Lower lobe of right lung (tissue), 2 donors: ENCODE measurements around the gene LCN15. TPM values are rescaled to one million over a fixed set of nuclear protein-coding genes. Genes with fewer than 3 reads are reported as not detected.

Experiments used
- ATAC-seq, 2 donors: fragments of 200-7000 bp; cut with Tn5 transposase; one replicate each; pipeline ENCODE4 v1.9.1; 2020 to 2022; ENCODE audit warnings: mild to moderate bottlenecking in 2 of 2, moderate library complexity in 2 of 2
- DNase-seq: peaks from one replicate; pipeline ENCODE4 v3.0.0-alpha.2; 2020
- H3K27ac ChIP-seq: fragments of 200-600 bp; one replicate; pipeline ENCODE4 v1.8.0; 2022
- H3K27me3 ChIP-seq: fragments of 200-600 bp; one replicate; pipeline ENCODE4 v1.8.0; 2022; ENCODE audit warnings: low read depth
- H3K36me3 ChIP-seq: fragments of 200-600 bp; one replicate; pipeline ENCODE4 v1.8.0; 2022; ENCODE audit warnings: mild to moderate bottlenecking
- H3K4me1 ChIP-seq: fragments of 200-600 bp; one replicate; pipeline ENCODE4 v1.8.0; 2022
- H3K4me3 ChIP-seq: fragments of 200-600 bp; one replicate; pipeline ENCODE4 v1.8.0; 2022; ENCODE audit warnings: mild to moderate bottlenecking
- H3K9me3 ChIP-seq: fragments of 200-600 bp; one replicate; pipeline ENCODE4 v1.8.0; 2022
- CTCF ChIP-seq: fragments of 200-600 bp; IDR thresholded peaks from one replicate; pipeline ENCODE4 v1.8.0; 2022; ENCODE audit warnings: antibody characterized with exemption, mild to moderate bottlenecking
- intact Hi-C: fragments of 100-400 bp; cut with DNase I; formaldehyde crosslinking; loops from one replicate; pipeline ENCODE4 v1.11.0; 2022
- long read RNA-seq: library from polyadenylated mRNA; unstranded; transcript quantifications from one replicate; pipeline ENCODE4 v2.0.0, GENCODE V29; 2021
- total RNA-seq: library from RNA; stranded (reverse); fragmentation: NEBNext Ultra II Directional; extraction: Animal tissue kit (Norgen Biotek cat#: 25700); gene quantifications from one replicate; pipeline ENCODE4 v1.2.1, GENCODE V29; 2021
- donor health status: DM: no; HTN: yes; CAD: no; lungs with severe emphysema.

Gene LCN15
- not detected for total RNA-seq
- long read RNA-seq, result 0 reads

GRCh38 chr9:136764301-136764891 lies at the start of gene LCN15:
Gene LCN15, minus strand, starts transcription at chr9:136764518. Its CDS starts 30 bp downstream, at chr9:136764488.
- Histone ChIP-seq H3K36me3 (no peaks in the 10 kb centered on the region), H3K27ac (no peak within 1 kb of the TSS), H3K4me1 (no peaks in the 10 kb centered on the region), H3K9me3 (no peaks in the 10 kb centered on the region), H3K4me3 (no peak within 1 kb of the TSS), H3K27me3 (peaks cover 16% of the 10 kb centered on the region)
- ATAC-seq (no peak), DNase-seq (no peak)
- no peak for TF ChIP-seq CTCF
- intact Hi-C loops, result no loop called here

GRCh38 chr9:136808806-136809158 lies 44.5 kb upstream of the LCN15 start:
- ATAC-seq, result no peak
- peaks cover 12% of the 10 kb centered on the region for H3K36me3 ChIP-seq
- peaks cover 34% of the 10 kb centered on the region for H3K4me1 ChIP-seq
- no peak for TF ChIP-seq CTCF
- DNase-seq, result peak; percentile 5
- H3K27ac ChIP-seq, result peak overlapping the region; percentile 92
- H3K4me3 ChIP-seq, result peak overlapping the region; percentile 92
- H3K9me3 ChIP-seq, result no peaks in the 10 kb centered on the region
- intact Hi-C loops, result no loop called here
- H3K27me3 ChIP-seq, result no peaks in the 10 kb centered on the region

GRCh38 chr9:136808075-136808805 lies 43.9 kb upstream of the LCN15 start:
- Histone ChIP-seq H3K4me3 (peak overlapping the region; percentile 92), H3K4me1 (peaks cover 34% of the 10 kb centered on the region), H3K36me3 (peaks cover 12% of the 10 kb centered on the region), H3K27me3 (no peaks in the 10 kb centered on the region), H3K9me3 (no peaks in the 10 kb centered on the region), H3K27ac (peak overlapping the region; percentile 92)
- no peak for TF ChIP-seq CTCF
- ATAC-seq, result peak; percentile 16 to 46
- DNase-seq, result peak; percentile 62
- intact Hi-C loops, result no loop called here

DNA sequence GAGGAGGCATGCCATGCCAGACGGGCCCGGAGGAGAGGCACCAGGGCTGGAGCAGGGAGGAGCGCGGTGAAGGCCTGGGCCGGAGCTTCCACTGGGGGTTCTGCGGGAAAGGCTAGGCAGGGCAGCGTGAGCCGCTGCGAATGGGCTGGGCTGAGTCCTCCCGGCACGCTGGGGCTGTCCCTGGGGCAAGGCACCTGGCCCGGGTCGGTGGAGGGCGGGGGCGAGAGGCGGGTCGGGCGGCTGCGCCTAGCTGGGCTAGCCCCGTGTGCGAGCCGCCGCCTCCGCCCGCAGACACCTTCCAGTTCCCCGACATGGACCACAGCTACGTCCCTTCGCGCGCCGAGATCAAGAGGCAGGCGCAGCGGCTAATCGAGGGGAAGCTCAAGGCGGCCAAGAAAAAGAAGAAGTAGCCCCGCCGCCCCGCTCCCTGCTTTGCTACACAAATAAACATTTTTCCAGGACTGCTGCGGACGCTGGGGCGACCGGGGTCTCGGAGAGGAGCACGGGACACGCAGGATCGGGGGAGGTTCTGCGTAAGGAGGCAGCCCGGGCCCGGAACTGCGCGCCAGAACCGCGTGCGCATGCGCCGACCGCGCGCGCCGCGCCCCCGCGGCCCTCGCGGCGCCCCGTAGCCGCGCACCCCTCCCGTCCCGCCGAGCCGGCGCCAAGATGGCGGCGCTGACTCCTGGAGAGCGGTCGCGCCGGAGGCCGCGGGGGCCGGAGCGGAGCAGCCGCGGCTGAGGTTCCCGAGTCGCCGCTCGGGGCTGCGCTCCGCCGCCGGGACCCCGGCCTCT lies 43.2 kb upstream of the LCN15 start, which contains the start of gene RABL6:
Gene RABL6, plus strand, starts transcription at position 668 of the 794 bp plus-strand sequence. CDS start 249 bp downstream, outside the sequence.
- no peak for TF ChIP-seq CTCF
- intact Hi-C loops, result no loop called here
- H3K4me1 ChIP-seq, result peaks cover 34% of the 10 kb centered on the region
- peak within 1 kb of the TSS; percentile 92 for H3K4me3 ChIP-seq
- H3K36me3 ChIP-seq, result peaks cover 12% of the 10 kb centered on the region
- H3K9me3 ChIP-seq, result no peaks in the 10 kb centered on the region
- DNase-seq, result peak; percentile 83
- H3K27ac ChIP-seq, result peak within 1 kb of the TSS; percentile 92
- H3K27me3 ChIP-seq, result peaks cover under 1% of the 10 kb centered on the region
- peak; percentile 92 to 93 for ATAC-seq

DNA sequence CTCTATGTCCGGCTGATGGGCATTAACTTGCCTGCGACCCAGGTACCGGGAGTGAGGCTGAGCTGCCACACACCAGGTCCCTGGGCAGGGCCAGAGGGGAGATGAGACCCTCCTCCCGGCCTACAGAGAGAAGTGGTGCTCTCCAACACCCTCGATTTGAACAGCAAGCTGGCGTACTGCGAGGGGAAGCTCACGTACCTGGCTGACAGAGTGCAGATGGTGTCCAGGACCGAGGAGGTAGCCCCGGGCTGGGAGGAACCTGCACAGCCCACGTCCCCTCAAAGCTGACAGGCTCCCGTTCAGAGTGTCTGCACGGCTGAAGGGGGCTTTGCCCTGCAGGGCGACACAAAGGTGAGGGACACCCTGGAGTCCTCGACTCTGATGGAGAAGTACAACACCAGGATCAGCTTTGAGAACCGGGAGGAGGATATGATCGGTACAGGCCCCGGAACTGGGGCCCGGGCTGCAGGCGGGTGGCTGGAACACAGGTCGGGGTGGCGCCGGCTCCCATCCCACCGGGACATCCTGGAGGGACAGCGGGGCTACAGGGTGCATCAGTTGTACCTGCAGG lies 42.4 kb upstream of the LCN15 start:
- H3K27me3 ChIP-seq, result peaks cover 6% of the 10 kb centered on the region
- ATAC-seq, result no peak
- intact Hi-C loops, result no loop called here
- peaks cover 34% of the 10 kb centered on the region for H3K4me1 ChIP-seq
- TF ChIP-seq CTCF, result no peak
- DNase-seq, result no peak
- H3K9me3 ChIP-seq, result no peaks in the 10 kb centered on the region
- peak overlapping the region; percentile 92 for H3K27ac ChIP-seq
- peaks cover 12% of the 10 kb centered on the region for H3K36me3 ChIP-seq
- peak overlapping the region; percentile 92 for H3K4me3 ChIP-seq
